Measurements from ENCODE around the gene SSBP4. TPM values are rescaled to one million over a fixed set of nuclear protein-coding genes. Genes with fewer than 3 reads are reported as not detected.

Gene SSBP4
- total and polyA plus RNA-seq, 2 of the 4 experiments (the other 2 are of a cell fraction), result 14.9 to 39.7 TPM

DNA sequence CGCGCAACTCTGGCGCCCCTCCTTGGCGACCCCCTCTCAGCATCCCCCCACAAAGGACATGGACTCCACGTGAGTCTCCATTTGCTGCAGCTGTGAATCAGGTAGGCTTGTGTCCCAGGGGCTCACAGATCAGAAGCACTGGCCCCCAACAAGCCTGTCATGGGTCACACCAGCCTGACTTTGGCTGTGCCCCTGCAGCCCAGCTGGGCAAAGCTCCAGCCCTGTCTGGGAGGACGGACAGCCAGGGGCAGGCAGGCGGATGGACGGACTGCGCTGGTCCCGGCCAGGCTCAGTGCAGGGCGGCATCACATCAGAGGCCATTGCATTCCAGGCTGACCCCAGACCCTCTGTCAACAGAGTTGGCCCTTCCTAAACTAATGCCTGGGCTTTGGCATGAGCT is 47.2 kb downstream of the SSBP4 start:
- ChIA-PET POLR2A (ENCODE audit: unreplicated experiment) (no interaction called here), CTCF (no interaction called here)
- Histone ChIP-seq H4K5ac (ENCODE audit: low read depth, low read length) (no peak overlapping the region), H4K91ac (ENCODE audit: insufficient read depth, low read depth, low read length) (no peak overlapping the region), H2BK5ac (ENCODE audit: low read depth, low read length, poor library complexity, severe bottlenecking) (no peak overlapping the region), H3K18ac (ENCODE audit: low read depth, low read length) (no peak overlapping the region), H2BK120ac (ENCODE audit: low read depth, low read length) (no peak overlapping the region), H4K20me1 (ENCODE audit: insufficient read depth, low read length) (peaks cover 91% of the 10 kb centered on the region), H2AFZ (replicated peaks; ENCODE audit: low read length, poor library complexity) (peak overlapping the region; percentile 32), H2BK20ac (ENCODE audit: low read depth, low read length) (no peak overlapping the region), H2AK5ac (ENCODE audit: low read depth, low read length) (peak overlapping the region; percentile 63), H3K23ac (ENCODE audit: low read depth, low read length) (no peak overlapping the region), H3K4ac (ENCODE audit: low read depth, low read length) (no peak overlapping the region; the same call in 1 of the 2 replicates), H3K27ac (ENCODE audit: insufficient read depth, low read length) (no peak overlapping the region), H3K4me1 (ENCODE audit: control insufficient read depth, insufficient read depth, low read length) (peaks cover 24% of the 10 kb centered on the region), H3K27me3 (ENCODE audit: control insufficient read depth, insufficient read depth, low read length) (no peaks in the 10 kb centered on the region), H3K9ac (ENCODE audit: low read depth, low read length) (no peak overlapping the region), H3K14ac (replicated peaks; ENCODE audit: low read depth, low read length) (no peak overlapping the region), H3K4me2 (ENCODE audit: low read depth, low read length) (no peak overlapping the region), H3K9me3 (ENCODE audit: control insufficient read depth, insufficient read depth, low read length) (no peaks in the 10 kb centered on the region), H3K56ac (ENCODE audit: extremely low read depth, insufficient read depth, low read length) (no peak overlapping the region), H4K8ac (ENCODE audit: low read depth in 2 of 2, low read length in 2 of 2) (no peak overlapping the region), H3K4me3 (ENCODE audit: insufficient read depth, low read depth, low read length) (no peak overlapping the region), H2BK15ac (ENCODE audit: low read depth, low read length) (no peak overlapping the region), H3K9me1 (ENCODE audit: insufficient read depth, low read length) (peaks cover 23% of the 10 kb centered on the region), H3K79me1 (ENCODE audit: low read depth in 1 of 2, low read length in 2 of 2) (peaks cover 20 to 94% of the 10 kb centered on the region in 2 experiments), H3K36me3 (ENCODE audit: control insufficient read depth, insufficient read depth, low read length) (peaks cover 18% of the 10 kb centered on the region), H2AK9ac (replicated peaks; ENCODE audit: low read depth, low read length, poor library complexity) (peak overlapping the region; percentile 24)
- WGBS, 2 experiments (ENCODE audit: extremely low coverage in 2 of 2, insufficient read length in 1 of 2), result 100% methylated on average over 1 of the region's 11 CpGs; no CpG with 5 or more reads in 1 of the 2 experiments
- intact Hi-C loops (cut with micrococcal nuclease), result loop anchor here (5.0 kb wide), 1 partner anchor 106 kb away; the partner anchor contains the start of gene UBA52
- in situ Hi-C loops (cut with MboI; ENCODE audit: low sequenced_read_pairs), result no loop called here
- DNase-seq (no peak), ATAC-seq (ENCODE audit: low read depth) (no peak)
- TF ChIP-seq MAFK (IDR thresholded peaks at IDR 0.05; ENCODE audit: low read depth, low read length) (no peak), MAZ (IDR thresholded peaks at IDR 0.05; ENCODE audit: borderline replicate concordance, low read depth, low read length) (no peak), CHD1 (IDR thresholded peaks at IDR 0.05; ENCODE audit: low read depth, low read length) (no peak), RFX5 (IDR thresholded peaks at IDR 0.05; ENCODE audit: low read depth, low read length) (no peak), CEBPB (IDR thresholded peaks at IDR 0.05; ENCODE audit: low read depth, low read length) (no peak), BHLHE40 (IDR thresholded peaks at IDR 0.05; ENCODE audit: low read depth, low read length) (no peak), NFE2L2 (IDR thresholded peaks at IDR 0.05; ENCODE audit: low read depth, low read length) (no peak)
- BruUV-seq (replicated peaks), result no TSS peak
- dilution Hi-C loops (cut with HindIII; ENCODE audit: low sequenced_read_pairs, unreplicated experiment), result no loop called here
